ENCODE measurements around the gene HMX3. TPM values are rescaled to one million over a fixed set of nuclear protein-coding genes. Genes with fewer than 3 reads are reported as not detected.

The HMX3 gene
- total and polyA plus RNA-seq, 2 of the 13 experiments (the other 11 are each of a cell fraction or from before 2014, with no cell fraction given) = not detected

- TF ChIP-seq DZIP1 (CRISPR knock-in tag; IDR thresholded peaks at IDR 0.05) = no peak
- no peak for TF ChIP-seq NR2F2 (IDR thresholded peaks at IDR 0.05; ENCODE audit: borderline replicate concordance, low read depth)
- TF ChIP-seq ZBTB49 (CRISPR knock-in tag; IDR thresholded peaks at IDR 0.05; ENCODE audit: borderline replicate concordance) = no peak
- no peak for TF ChIP-seq ZBTB37 (CRISPR knock-in tag; IDR thresholded peaks at IDR 0.05)
Observed at GRCh38 chr10:123145542-123146012, 9.8 kb downstream of the HMX3 start (continued).
